Heart left ventricle (tissue), 16 donors: ENCODE measurements around the gene NINJ2. TPM values are rescaled to one million over a fixed set of nuclear protein-coding genes. Genes with fewer than 3 reads are reported as not detected.

Source experiments
- ATAC-seq, 4 donors: fragments of 200-7000 bp; cut with Tn5 transposase; one replicate each; pipeline ENCODE4 v1.9.1; 2020 to 2022; ENCODE audit warnings: moderate library complexity in 4 of 4, mild to moderate bottlenecking in 3 of 4, moderate number of reproducible peaks in 1 of 4
- DNase-seq, 5 donors: peaks; one replicate each; pipeline ENCODE4 v3.0.0-alpha.2; 2020
- H3K27ac ChIP-seq, 12 donors: fragments of 200-600 bp; sonication (generic) in 4 of 12; one replicate each; pipeline versions ENCODE4 v1.5.0 to v1.8.0; 2016 to 2022; ENCODE audit warnings: mild to moderate bottlenecking in 2 of 12
- H3K27me3 ChIP-seq, 9 donors: fragments of 200-600 bp; sonication (generic) in 2 of 9; one replicate each; pipeline versions ENCODE4 v1.5.1 to v1.8.0; 2016 to 2022; ENCODE audit warnings: mild to moderate bottlenecking in 3 of 9
- H3K36me3 ChIP-seq, 9 donors: fragments of 200-600 bp; sonication (generic) in 2 of 9; one replicate each; pipeline versions ENCODE4 v1.5.0 to v1.8.0; 2018 to 2022; ENCODE audit warnings: mild to moderate bottlenecking in 2 of 9
- H3K4me1 ChIP-seq, 12 donors: fragments of 200-600 bp; sonication (generic) in 4 of 12; one replicate each; pipeline versions ENCODE4 v1.5.0 to v1.8.0; 2016 to 2022; ENCODE audit warnings: mild to moderate bottlenecking in 3 of 12
- H3K4me3 ChIP-seq, 12 donors: fragments of 200-600 bp; sonication (generic) in 4 of 12; one replicate each; pipeline versions ENCODE4 v1.5.0 to v1.8.0; 2017 to 2022; ENCODE audit warnings: mild to moderate bottlenecking in 9 of 12, moderate library complexity in 4 of 12
- H3K9me3 ChIP-seq, 12 donors: fragments of 200-600 bp; sonication (generic) in 4 of 12; one replicate each; pipeline versions ENCODE4 v1.5.0 to v1.8.0; 2016 to 2022; ENCODE audit warnings: mild to moderate bottlenecking in 1 of 12
- CTCF ChIP-seq, 12 donors: fragments of 200-600 bp; sonication (generic) in 4 of 12; IDR thresholded peaks; one replicate each; pipeline versions ENCODE4 v1.5.0 to v1.8.0; 2018 to 2022; ENCODE audit warnings: antibody characterized with exemption in 12 of 12, mild to moderate bottlenecking in 5 of 12
- POLR2A ChIP-seq, 2 donors: fragments of 450-650 bp; IDR thresholded peaks; one replicate each; pipeline ENCODE4 v1.6.1; 2017; ENCODE audit warnings: antibody characterized with exemption in 2 of 2, mild to moderate bottlenecking in 2 of 2, moderate library complexity in 2 of 2
- WGBS, 4 donors: extraction: QIAGEN DNeasy Blood & Tissue Kit in 2 of 4; methylation state at CpG; one replicate each; pipeline versions ENCODE4 v1.1.5 to v1.1.7; 2013 to 2018; 5-methylcytosine and 5-hydroxymethylcytosine counted together
- intact Hi-C, 10 donors: fragments of 100-400 bp; cut with DNase I; formaldehyde crosslinking; loops; one replicate each; pipeline versions ENCODE4 v1.11.1 to v1.14.2; 2022
- polyA plus RNA-seq, 2 donors: library from polyadenylated mRNA; stranded (reverse); fragments of 200-250 nt; gene quantifications; one replicate each; pipeline ENCODE4 v1.2.3, GENCODE V29; 2013
- total RNA-seq, 9 donors: library from RNA; depleted of rRNA in 2 of 9; stranded (reverse); fragments of >200 nt in 2 of 9; fragmentation: NEBNext Ultra II Directional in 3 of 9; extraction: Animal tissue kit (Norgen Biotek cat#: 25700) in 3 of 9; gene quantifications; one replicate each; pipeline versions ENCODE4 v1.1.0 to v1.2.4, GENCODE V29; 2016 to 2023
- donor health status: ischemic (EF 13 %, LVEDD 7.1; RV severe dilation, severe dysfunction).
- donor health status: healthy with polysubstance abuse.
- donor health status: DM: no; HTN: yes; CAD: no.
- donor health status: DM: no; HTN: no; CAD: no.
- donor health status: ischemic (EF 25% LVEDD 6.9; RV normal size, moderate dysfunction).
- donor health status: ischemic (EF 25% LVEDD 5.7; RV mildly dilated, moderate dysfunction).
- donor health status: healthy.
- donor health status: DM: yes; HTN: yes; CAD: no.
- donor health status: ischemic (EF 35%, LVEDD 5.7; RV mildly dilated, moderate dysfunction).
- donor health status: nonischemic (EF 11% LVEDD 7.7; RV severe dilation, severe dysfunction).
- donor health status: DM: yes; HTN: yes; CAD: no.
- donor health status: PGD.
- donor health status: ischemic (EF 29% LVEDD 5.4; RV normal size, mild dysfunction).
- donor health status: nonischemic (EF 23%, LVEDD 6.1; RV moderate dilation, normal function).

The NINJ2 gene
- total and polyA plus RNA-seq, 11 donors = 2.8 to 15.0 (median 5.2) TPM

GRCh38 chr12:661720-662486 is 1.3 kb downstream of the NINJ2 start:
- no peaks in the 10 kb centered on the region for H3K27me3 ChIP-seq
- peak; percentile 63 to 82 (median 78) for ATAC-seq
- peaks cover 0 to 34% (median 26%) of the 10 kb centered on the region in 12 donors for H3K4me1 ChIP-seq
- no peak for TF ChIP-seq POLR2A (IDR thresholded peaks at IDR 0.05)
- no peak for TF ChIP-seq CTCF (IDR thresholded peaks at IDR 0.05)
- intact Hi-C loops = loop anchor here in 2 of 10 donors (5.0 kb wide), 2 partner anchors 85 to 90 kb away; partner anchors contain the start of gene WNK1 (in 1 of the 2)
- WGBS, 4 donors = 48 to 55% (median 53%) methylated on average over 11 of the region's 11 CpGs
- H3K4me3 ChIP-seq = peak overlapping the region in 8 of 12 donors; percentile 36 to 50 (median 42)
- H3K9me3 ChIP-seq = no peaks in the 10 kb centered on the region
- peak overlapping the region; percentile 32 to 85 (median 61) for H3K27ac ChIP-seq
- no peaks in the 10 kb centered on the region for H3K36me3 ChIP-seq
- DNase-seq = peak in 4 of 5 donors; percentile 28 to 86 (median 54)

- no peak for TF ChIP-seq POLR2A (IDR thresholded peaks at IDR 0.05)
- no peak for TF ChIP-seq CTCF (IDR thresholded peaks at IDR 0.05)
- 78 to 99% (median 85%) methylated on average over 4 to 5 of the region's 5 CpGs for WGBS, 4 donors
- H3K4me1 ChIP-seq = peaks cover 0 to 31% (median 25%) of the 10 kb centered on the region in 12 donors
- intact Hi-C loops = no loop called here
- H3K4me3 ChIP-seq = no peak overlapping the region
- no peaks in the 10 kb centered on the region for H3K36me3 ChIP-seq
- no peak for ATAC-seq
- H3K27me3 ChIP-seq = no peaks in the 10 kb centered on the region
- no peak for DNase-seq
- no peak overlapping the region for H3K27ac ChIP-seq
- no peaks in the 10 kb centered on the region for H3K9me3 ChIP-seq
These were observed 4.1 kb downstream of the NINJ2 start for GRCh38 chr12:659090-659683.

- Histone ChIP-seq H3K27ac (no peak overlapping the region), H3K4me1 (peaks cover 2 to 29% (median 16%) of the 10 kb centered on the region in 12 donors), H3K9me3 (no peaks in the 10 kb centered on the region), H3K36me3 (peaks cover 0 to 5% (median 0%) of the 10 kb centered on the region in 9 donors), H3K4me3 (no peak overlapping the region), H3K27me3 (no peaks in the 10 kb centered on the region)
- intact Hi-C loops = no loop called here
- ATAC-seq (no peak), DNase-seq (no peak)
- WGBS, 4 donors = 72 to 88% (median 78%) methylated on average over 3 of the region's 3 CpGs
- TF ChIP-seq POLR2A (IDR thresholded peaks at IDR 0.05) (no peak), CTCF (IDR thresholded peaks at IDR 0.05) (peak in 3 of 12 donors; percentile 13 to 28 (median 18))
These were observed 12.3 kb downstream of the NINJ2 start for GRCh38 chr12:650983-651382.
